Sigmoid colon (tissue), 7 donors: ENCODE measurements around the gene WDR1. TPM values are rescaled to one million over a fixed set of nuclear protein-coding genes. Genes with fewer than 3 reads are reported as not detected.

Source experiments
- DNase-seq: peaks from one replicate; pipeline ENCODE4 v3.0.0-alpha.2; 2019
- H3K27ac ChIP-seq, 4 donors: fragments of 200-600 bp; sonication (generic); one replicate each; pipeline ENCODE4 v1.5.1; 2016 to 2019; ENCODE audit warnings: mild to moderate bottlenecking in 1 of 4
- H3K27me3 ChIP-seq, 3 donors: fragments of 200-600 bp; sonication (generic); one replicate each; pipeline ENCODE4 v1.5.1; 2019; ENCODE audit warnings: mild to moderate bottlenecking in 1 of 3
- H3K36me3 ChIP-seq, 4 donors: fragments of 200-600 bp; sonication (generic); one replicate each; pipeline ENCODE4 v1.5.1; 2016 to 2019
- H3K4me1 ChIP-seq, 4 donors: fragments of 200-600 bp; sonication (generic); one replicate each; pipeline ENCODE4 v1.5.1; 2017 to 2019
- H3K4me3 ChIP-seq, 4 donors: fragments of 200-600 bp; sonication (generic); one replicate each; pipeline ENCODE4 v1.5.1; 2017 to 2019; ENCODE audit warnings: mild to moderate bottlenecking in 2 of 4, moderate library complexity in 1 of 4
- H3K9me3 ChIP-seq, 4 donors: fragments of 200-600 bp in 3 of 4; sonication (generic) in 3 of 4; one replicate each; pipeline versions ENCODE4 v1.5.1 to v1.6.1; 2013 to 2019
- CTCF ChIP-seq, 4 experiments: fragments of 450-650 bp in 3 of 4; fragments of 200-600 bp in 1 of 4; IDR thresholded peaks; one replicate each; pipeline ENCODE4 v1.5.1; 2016 to 2019; ENCODE audit warnings: antibody characterized with exemption in 4 of 4, mild to moderate bottlenecking in 3 of 4, moderate library complexity in 2 of 4
- EP300 ChIP-seq, 4 donors: sonication (generic); formaldehyde crosslinking; IDR thresholded peaks; one replicate each; pipeline ENCODE4 v1.6.1; 2017; ENCODE audit warnings: antibody characterized with exemption in 4 of 4
- POLR2A ChIP-seq, 2 donors: fragments of 450-650 bp; IDR thresholded peaks; one replicate each; pipeline ENCODE4 v1.6.1; 2016; ENCODE audit warnings: antibody characterized with exemption in 2 of 2, mild to moderate bottlenecking in 2 of 2, moderate library complexity in 2 of 2
- POLR2AphosphoS5 ChIP-seq, 4 donors: sonication (generic); formaldehyde crosslinking; IDR thresholded peaks; one replicate each; pipeline ENCODE4 v1.6.1; 2017; ENCODE audit warnings: antibody characterized with exemption in 4 of 4
- WGBS, 2 donors: extraction: QIAGEN DNeasy Blood & Tissue Kit; methylation state at CpG; one replicate each; pipeline ENCODE4 v1.1.7; 2013; 5-methylcytosine and 5-hydroxymethylcytosine counted together
- intact Hi-C: fragments of 100-400 bp; cut with DNase I; formaldehyde crosslinking; loops from one replicate; pipeline ENCODE4 v1.15.1; 2023
- polyA plus RNA-seq, 3 donors: library from polyadenylated mRNA; stranded (reverse); fragments of 200-250 nt; gene quantifications; one replicate each; pipeline ENCODE4 v1.2.3, GENCODE V29; 2013
- total RNA-seq, 4 donors: library from RNA; depleted of rRNA; stranded (reverse); fragments of >200 nt; gene quantifications; one replicate each; pipeline ENCODE4 v1.1.0, GENCODE V29; 2016
- donor health status: healthy with polysubstance abuse.
- donor health status: Bipolar disorder and iron deficiency.
- donor health status: healthy.

WDR1 gene
- total and polyA plus RNA-seq, 7 donors: 171 to 267 (median 240) TPM

- H3K9me3 ChIP-seq: no peaks in the 10 kb centered on the region
- H3K27ac ChIP-seq: peak overlapping the region; percentile 16 to 62 (median 54)
- H3K4me3 ChIP-seq: no peak overlapping the region
- no peak for TF ChIP-seq POLR2A (IDR thresholded peaks at IDR 0.05)
- TF ChIP-seq CTCF (IDR thresholded peaks at IDR 0.05): peak; percentile 29 to 62 (median 47)
- TF ChIP-seq EP300 (IDR thresholded peaks at IDR 0.05): no peak
- TF ChIP-seq POLR2AphosphoS5 (IDR thresholded peaks at IDR 0.05): peak in 3 of 4 donors; percentile 33 to 63 (median 54)
- peaks cover 0 to 14% (median 12%) of the 10 kb centered on the region in 4 donors for H3K4me1 ChIP-seq
- DNase-seq: peak; percentile 89
- H3K36me3 ChIP-seq: peaks cover 0 to 7% (median 2%) of the 10 kb centered on the region in 4 donors
- intact Hi-C loops: loop anchor here (1.0 to 5.0 kb wide), 3 partner anchors 45 to 371 kb away; no protein-coding TSS in a partner anchor
- 72 to 79% methylated on average over 9 of the region's 9 CpGs for WGBS, 2 donors
- no peaks in the 10 kb centered on the region for H3K27me3 ChIP-seq
Measured at GRCh38 chr4:10063544-10064300, 52.9 kb downstream of the WDR1 start.

GRCh38 chr4:10061650-10062415, 54.8 kb downstream of the WDR1 start:
- TF ChIP-seq CTCF (IDR thresholded peaks at IDR 0.05) (no peak), POLR2AphosphoS5 (IDR thresholded peaks at IDR 0.05) (no peak), POLR2A (IDR thresholded peaks at IDR 0.05) (no peak), EP300 (IDR thresholded peaks at IDR 0.05) (no peak)
- H3K27ac ChIP-seq: no peak overlapping the region
- H3K27me3 ChIP-seq: no peaks in the 10 kb centered on the region
- peaks cover 0 to 14% (median 12%) of the 10 kb centered on the region in 4 donors for H3K4me1 ChIP-seq
- 84 to 89% methylated on average over 3 of the region's 3 CpGs for WGBS, 2 donors
- no peak for DNase-seq
- H3K9me3 ChIP-seq: no peaks in the 10 kb centered on the region
- peaks cover 0 to 3% (median 0%) of the 10 kb centered on the region in 4 donors for H3K36me3 ChIP-seq
- intact Hi-C loops: loop anchor here (2.0 to 5.0 kb wide), 2 partner anchors 299 to 370 kb away; no protein-coding TSS in a partner anchor
- no peak overlapping the region for H3K4me3 ChIP-seq

GRCh38 chr4:10058371-10058770, 58.2 kb downstream of the WDR1 start:
- intact Hi-C loops: no loop called here
- Histone ChIP-seq H3K36me3 (no peaks in the 10 kb centered on the region), H3K4me1 (peaks cover 0 to 3% (median 2%) of the 10 kb centered on the region in 4 donors), H3K9me3 (no peaks in the 10 kb centered on the region), H3K27me3 (no peaks in the 10 kb centered on the region), H3K4me3 (no peak overlapping the region), H3K27ac (no peak overlapping the region)
- DNase-seq: no peak
- 97 to 98% methylated on average over 7 of the region's 7 CpGs for WGBS, 2 donors
- TF ChIP-seq EP300 (IDR thresholded peaks at IDR 0.05): no peak
- no peak for TF ChIP-seq POLR2AphosphoS5 (IDR thresholded peaks at IDR 0.05)
- no peak for TF ChIP-seq CTCF (IDR thresholded peaks at IDR 0.05)
- no peak for TF ChIP-seq POLR2A (IDR thresholded peaks at IDR 0.05)

GRCh38 chr4:10057023-10057395, 59.6 kb downstream of the WDR1 start:
- TF ChIP-seq CTCF (IDR thresholded peaks at IDR 0.05) (no peak), POLR2AphosphoS5 (IDR thresholded peaks at IDR 0.05) (no peak), EP300 (IDR thresholded peaks at IDR 0.05) (no peak), POLR2A (IDR thresholded peaks at IDR 0.05) (no peak)
- H3K36me3 ChIP-seq: no peaks in the 10 kb centered on the region
- WGBS, 2 donors: 86 to 88% methylated on average over 4 of the region's 4 CpGs
- no peaks in the 10 kb centered on the region for H3K9me3 ChIP-seq
- H3K27me3 ChIP-seq: no peaks in the 10 kb centered on the region
- H3K4me1 ChIP-seq: no peaks in the 10 kb centered on the region
- intact Hi-C loops: no loop called here
- H3K27ac ChIP-seq: no peak overlapping the region
- no peak overlapping the region for H3K4me3 ChIP-seq
- no peak for DNase-seq
